GM23248 (cell line): Measurements from ENCODE around the gene CUX1.

ENCODE experiments used
- EZH2 ChIP-seq: fragments of 200-600 bp; sonication (generic); IDR thresholded peaks from 2 replicates; pipeline ENCODE4 v1.6.1; 2018; ENCODE audit warnings: antibody characterized with exemption, mild to moderate bottlenecking; ENCODE audit not compliant: insufficient read depth, poor library complexity, severe bottlenecking
- EZH2phosphoT487 ChIP-seq: fragments of 200-600 bp; sonication (generic); IDR thresholded peaks from 2 replicates; pipeline ENCODE4 v1.6.1; 2018; ENCODE audit warnings: antibody characterized with exemption, moderate library complexity, mild to moderate bottlenecking, low read depth; ENCODE audit not compliant: insufficient read depth

DNA sequence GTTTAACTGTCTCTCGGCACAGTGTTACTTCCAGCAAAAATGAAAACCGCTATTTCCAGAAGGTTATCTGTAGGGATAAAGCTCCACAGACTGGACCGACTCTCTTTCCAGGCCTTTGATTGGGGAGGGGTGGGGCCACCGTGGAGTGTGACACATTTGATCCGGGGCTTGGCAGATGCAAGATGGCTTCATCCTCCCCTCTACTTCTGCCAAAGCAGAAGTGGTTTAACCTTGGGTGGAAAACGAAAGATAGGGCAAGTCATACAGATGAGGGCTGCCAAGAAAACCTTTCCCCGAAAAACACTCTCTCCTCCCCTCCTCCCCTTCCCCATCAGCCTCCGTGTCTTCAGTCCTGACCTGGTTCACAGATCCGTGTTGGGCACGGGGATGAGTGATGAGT lies 329.6 kb downstream of the CUX1 start:
- TF ChIP-seq EZH2 (no peak), EZH2phosphoT487 (no peak)
